Esophagus muscularis mucosa (tissue), 4 donors: Measurements from ENCODE around the gene TRAF3. TPM values are rescaled to one million over a fixed set of nuclear protein-coding genes. Genes with fewer than 3 reads are reported as not detected.

Experiments
- DNase-seq: peaks from one replicate; pipeline ENCODE4 v3.0.0-alpha.2; 2017; ENCODE audit errors: extremely low spot score
- H3K27ac ChIP-seq, 4 donors: fragments of 200-600 bp; sonication (generic); replicated peaks in 1 of 4; 1 replicate in 3 of 4; 2 replicates in 1 of 4; pipeline ENCODE4 v1.5.1; 2016 to 2019; ENCODE audit warnings: mild to moderate bottlenecking in 1 of 4
- H3K27me3 ChIP-seq, 4 donors: fragments of 200-600 bp; sonication (generic); one replicate each; pipeline versions ENCODE4 v1.5.1 to v1.6.0; 2016 to 2019
- H3K36me3 ChIP-seq, 4 donors: fragments of 200-600 bp; sonication (generic); one replicate each; pipeline ENCODE4 v1.5.1; 2016 to 2019
- H3K4me1 ChIP-seq, 4 donors: fragments of 200-600 bp; sonication (generic); one replicate each; pipeline ENCODE4 v1.5.1; 2016 to 2019
- H3K4me3 ChIP-seq, 4 donors: fragments of 200-600 bp; sonication (generic); 1 replicate in 2 of 4; 2 replicates in 2 of 4; pipeline ENCODE4 v1.5.1; 2016 to 2019; ENCODE audit warnings: mild to moderate bottlenecking in 4 of 4, moderate library complexity in 1 of 4
- H3K9me3 ChIP-seq, 4 donors: fragments of 200-600 bp; sonication (generic); 1 replicate in 3 of 4; 2 replicates in 1 of 4; pipeline ENCODE4 v1.5.1; 2016 to 2019
- EP300 ChIP-seq: sonication (generic); formaldehyde crosslinking; IDR thresholded peaks from one replicate; pipeline ENCODE4 v1.6.1; 2017; ENCODE audit warnings: antibody characterized with exemption
- POLR2A ChIP-seq: fragments of 450-650 bp; IDR thresholded peaks from one replicate; pipeline ENCODE4 v1.6.1; 2017; ENCODE audit warnings: antibody characterized with exemption, moderate library complexity, mild to moderate bottlenecking, low read depth
- POLR2AphosphoS5 ChIP-seq, 2 donors: sonication (generic); formaldehyde crosslinking; IDR thresholded peaks; one replicate each; pipeline ENCODE4 v1.6.1; 2017; ENCODE audit warnings: antibody characterized with exemption in 2 of 2
- WGBS: methylation state at CpG from one replicate; pipeline ENCODE4 v1.1.5; 2018; 5-methylcytosine and 5-hydroxymethylcytosine counted together
- intact Hi-C: fragments of 100-400 bp; cut with DNase I; formaldehyde crosslinking; loops from one replicate; pipeline ENCODE4 v1.15.1; 2023
- total RNA-seq, 4 donors: library from RNA; depleted of rRNA; stranded (reverse); fragments of >200 nt; gene quantifications; one replicate each; pipeline versions ENCODE4 v1.1.0 to v1.2.1, GENCODE V29; 2016
- TF ChIP-seq, protein P1 (sequence below), 3 experiments: fragments of 200-600 bp in 2 of 3; fragments of 450-650 bp in 1 of 3; sonication (generic) in 2 of 3; IDR thresholded peaks; one replicate each; pipeline ENCODE4 v1.5.1; 2017 to 2019; ENCODE audit warnings: antibody characterized with exemption in 3 of 3, mild to moderate bottlenecking in 2 of 3, moderate library complexity in 1 of 3

TRAF3 gene
- total RNA-seq, 4 donors from 2014 or later, result 9.6 to 19.1 (median 17.5) TPM

GRCh38 chr14:102751088-102751487, 26.2 kb upstream of the TRAF3 start:
- TF ChIP-seq EP300 (no peak), POLR2A (no peak), POLR2AphosphoS5 (IDR thresholded peaks at IDR 0.05) (no peak)
- TF ChIP-seq, protein P1, sequence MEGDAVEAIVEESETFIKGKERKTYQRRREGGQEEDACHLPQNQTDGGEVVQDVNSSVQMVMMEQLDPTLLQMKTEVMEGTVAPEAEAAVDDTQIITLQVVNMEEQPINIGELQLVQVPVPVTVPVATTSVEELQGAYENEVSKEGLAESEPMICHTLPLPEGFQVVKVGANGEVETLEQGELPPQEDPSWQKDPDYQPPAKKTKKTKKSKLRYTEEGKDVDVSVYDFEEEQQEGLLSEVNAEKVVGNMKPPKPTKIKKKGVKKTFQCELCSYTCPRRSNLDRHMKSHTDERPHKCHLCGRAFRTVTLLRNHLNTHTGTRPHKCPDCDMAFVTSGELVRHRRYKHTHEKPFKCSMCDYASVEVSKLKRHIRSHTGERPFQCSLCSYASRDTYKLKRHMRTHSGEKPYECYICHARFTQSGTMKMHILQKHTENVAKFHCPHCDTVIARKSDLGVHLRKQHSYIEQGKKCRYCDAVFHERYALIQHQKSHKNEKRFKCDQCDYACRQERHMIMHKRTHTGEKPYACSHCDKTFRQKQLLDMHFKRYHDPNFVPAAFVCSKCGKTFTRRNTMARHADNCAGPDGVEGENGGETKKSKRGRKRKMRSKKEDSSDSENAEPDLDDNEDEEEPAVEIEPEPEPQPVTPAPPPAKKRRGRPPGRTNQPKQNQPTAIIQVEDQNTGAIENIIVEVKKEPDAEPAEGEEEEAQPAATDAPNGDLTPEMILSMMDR (IDR thresholded peaks at IDR 0.05), result no peak
- H3K4me1 ChIP-seq, result no peaks in the 10 kb centered on the region
- intact Hi-C loops, result no loop called here
- no peak overlapping the region for H3K27ac ChIP-seq
- H3K36me3 ChIP-seq, result peaks cover 0 to 11% (median 0%) of the 10 kb centered on the region in 4 donors
- DNase-seq, result no peak
- no peak overlapping the region for H3K4me3 ChIP-seq
- no peaks in the 10 kb centered on the region for H3K9me3 ChIP-seq
- WGBS, result 93% methylated on average over 13 of the region's 16 CpGs
- H3K27me3 ChIP-seq, result no peaks in the 10 kb centered on the region

DNA sequence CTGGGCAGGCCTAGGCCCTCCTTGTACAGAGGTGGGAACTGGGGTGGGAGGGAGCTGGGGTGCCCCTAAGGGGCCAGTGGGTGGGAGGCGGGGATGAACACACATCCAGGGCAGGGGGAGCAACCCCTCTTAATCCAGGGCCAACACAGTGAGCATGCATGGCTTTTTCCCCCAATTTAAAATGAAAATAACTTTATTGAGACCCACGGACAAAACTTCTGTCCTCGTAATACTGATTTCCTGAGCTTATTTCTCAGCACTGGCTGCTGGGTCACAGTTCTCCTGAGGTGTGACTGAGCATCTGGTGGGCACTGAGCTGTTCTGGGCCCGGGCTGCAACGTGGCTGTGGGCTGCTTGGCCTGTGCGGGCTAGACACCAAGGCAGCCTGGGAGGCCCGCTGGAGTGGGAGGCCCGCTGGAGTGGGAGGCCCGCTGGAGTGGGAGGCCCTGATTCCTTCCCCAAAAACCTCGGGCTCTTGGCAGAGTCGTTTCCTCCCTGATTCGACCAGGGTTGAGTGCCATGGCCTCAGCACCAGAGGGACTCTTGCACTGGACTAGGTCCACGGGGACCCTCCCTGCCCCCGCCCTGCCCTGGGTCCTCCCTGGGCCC, 24.9 kb upstream of the TRAF3 start:
- Histone ChIP-seq H3K4me1 (no peaks in the 10 kb centered on the region), H3K9me3 (no peaks in the 10 kb centered on the region), H3K4me3 (no peak overlapping the region), H3K27me3 (peaks cover 0 to 2% (median 0%) of the 10 kb centered on the region in 4 donors), H3K36me3 (peaks cover 0 to 8% (median 0%) of the 10 kb centered on the region in 4 donors), H3K27ac (no peak overlapping the region)
- 77% methylated on average over 4 of the region's 14 CpGs for WGBS
- intact Hi-C loops, result no loop called here
- TF ChIP-seq POLR2A, result no peak
- TF ChIP-seq, protein P1 (IDR thresholded peaks at IDR 0.05), result no peak
- no peak for TF ChIP-seq POLR2AphosphoS5 (IDR thresholded peaks at IDR 0.05)
- no peak for TF ChIP-seq EP300
- no peak for DNase-seq

GRCh38 chr14:102754370-102755262, 22.6 kb upstream of the TRAF3 start:
- intact Hi-C loops, result no loop called here
- Histone ChIP-seq H3K4me1 (no peaks in the 10 kb centered on the region), H3K27me3 (peaks cover 0 to 8% (median 0%) of the 10 kb centered on the region in 4 donors), H3K9me3 (no peaks in the 10 kb centered on the region), H3K27ac (no peak overlapping the region), H3K4me3 (no peak overlapping the region), H3K36me3 (peaks cover 0 to 3% (median 0%) of the 10 kb centered on the region in 4 donors)
- WGBS, result 88% methylated on average over 17 of the region's 17 CpGs
- DNase-seq, result no peak
- no peak for TF ChIP-seq EP300
- no peak for TF ChIP-seq POLR2A
- TF ChIP-seq, protein P1 (IDR thresholded peaks at IDR 0.05), result no peak
- no peak for TF ChIP-seq POLR2AphosphoS5 (IDR thresholded peaks at IDR 0.05)

DNA sequence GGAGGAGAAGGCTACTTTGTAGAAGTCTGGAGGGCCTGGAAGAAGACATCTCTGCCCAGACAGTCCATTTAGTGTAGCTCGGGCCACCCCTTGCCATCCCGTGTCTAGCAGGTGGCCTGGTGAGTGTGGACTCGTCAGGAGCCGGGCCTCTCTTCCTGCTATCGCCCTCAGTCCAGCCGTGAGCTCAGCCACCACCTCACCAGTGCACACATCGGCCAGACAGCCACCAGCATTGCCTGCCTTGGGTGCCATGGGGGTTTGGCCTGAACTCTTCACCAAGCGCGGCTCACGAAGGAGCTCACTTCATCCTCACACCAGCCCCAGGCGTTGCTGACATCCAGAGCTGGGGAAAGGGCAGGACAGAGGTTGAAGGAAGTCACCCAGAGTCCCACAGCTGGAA, 19.6 kb upstream of the TRAF3 start:
- DNase-seq, result no peak
- Histone ChIP-seq H3K27me3 (peaks cover 0 to 36% (median 4%) of the 10 kb centered on the region in 4 donors), H3K4me1 (peaks cover 0 to 9% (median 8%) of the 10 kb centered on the region in 4 donors), H3K27ac (no peak overlapping the region), H3K4me3 (no peak overlapping the region), H3K9me3 (no peaks in the 10 kb centered on the region), H3K36me3 (no peaks in the 10 kb centered on the region)
- 90% methylated on average over 11 of the region's 11 CpGs for WGBS
- TF ChIP-seq POLR2A, result no peak
- no peak for TF ChIP-seq EP300
- no peak for TF ChIP-seq POLR2AphosphoS5 (IDR thresholded peaks at IDR 0.05)
- TF ChIP-seq, protein P1 (IDR thresholded peaks at IDR 0.05), result no peak
- intact Hi-C loops, result no loop called here
